ENCODE measurements around the gene ZNF358. TPM values are rescaled to one million over a fixed set of nuclear protein-coding genes. Genes with fewer than 3 reads are reported as not detected.

Gene ZNF358
- total RNA-seq, result 10 to 100 TPM; 30.4 to 42.8 (median 36.9) TPM

DNA sequence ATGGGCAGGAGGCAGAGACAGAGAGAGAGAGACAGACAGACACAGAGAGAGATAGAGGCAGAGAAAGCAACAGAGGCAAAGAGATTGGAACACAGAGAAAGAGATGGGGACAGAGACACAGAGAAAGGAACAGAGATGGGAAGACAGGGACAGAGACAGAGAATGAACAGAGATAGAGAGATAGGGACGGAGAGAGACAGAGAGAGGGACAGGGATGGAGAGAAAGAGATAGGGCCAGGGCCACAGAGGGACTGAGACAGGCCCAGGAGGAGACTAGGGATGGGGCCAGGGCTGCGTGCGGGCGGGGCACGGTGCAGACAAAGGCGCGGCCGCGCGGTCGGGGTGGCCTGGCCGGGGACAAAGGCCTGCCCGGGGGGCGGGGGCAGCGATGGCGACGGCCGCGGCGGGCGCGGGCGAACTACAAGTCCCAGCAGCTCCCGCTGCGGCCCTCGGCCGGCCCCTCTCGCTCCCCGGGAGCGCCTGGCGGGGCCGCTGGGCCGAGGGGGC, at the start of gene ZNF358:
TSS of gene ZNF358 (plus strand) at position 459 of the 507 bp plus-strand sequence. CDS start 3,140 bp downstream, outside the sequence.
- H3K4me3 ChIP-seq (ENCODE audit: low read depth, poor library complexity, severe bottlenecking), result peak within 1 kb of the TSS; percentile 38
- no peak for TF ChIP-seq POLR2A (IDR thresholded peaks at IDR 0.05)
- TF ChIP-seq, protein P1, sequence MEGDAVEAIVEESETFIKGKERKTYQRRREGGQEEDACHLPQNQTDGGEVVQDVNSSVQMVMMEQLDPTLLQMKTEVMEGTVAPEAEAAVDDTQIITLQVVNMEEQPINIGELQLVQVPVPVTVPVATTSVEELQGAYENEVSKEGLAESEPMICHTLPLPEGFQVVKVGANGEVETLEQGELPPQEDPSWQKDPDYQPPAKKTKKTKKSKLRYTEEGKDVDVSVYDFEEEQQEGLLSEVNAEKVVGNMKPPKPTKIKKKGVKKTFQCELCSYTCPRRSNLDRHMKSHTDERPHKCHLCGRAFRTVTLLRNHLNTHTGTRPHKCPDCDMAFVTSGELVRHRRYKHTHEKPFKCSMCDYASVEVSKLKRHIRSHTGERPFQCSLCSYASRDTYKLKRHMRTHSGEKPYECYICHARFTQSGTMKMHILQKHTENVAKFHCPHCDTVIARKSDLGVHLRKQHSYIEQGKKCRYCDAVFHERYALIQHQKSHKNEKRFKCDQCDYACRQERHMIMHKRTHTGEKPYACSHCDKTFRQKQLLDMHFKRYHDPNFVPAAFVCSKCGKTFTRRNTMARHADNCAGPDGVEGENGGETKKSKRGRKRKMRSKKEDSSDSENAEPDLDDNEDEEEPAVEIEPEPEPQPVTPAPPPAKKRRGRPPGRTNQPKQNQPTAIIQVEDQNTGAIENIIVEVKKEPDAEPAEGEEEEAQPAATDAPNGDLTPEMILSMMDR (IDR thresholded peaks at IDR 0.05), result no peak
- intact Hi-C loops (cut with DNase I; ENCODE audit: low total_unique reads), result no loop called here
- peak; percentile 42 to 93 for DNase-seq (ENCODE audit: low spot score in 2 of 2)
- 1 to 4% methylated on average over 22 to 23 of the region's 33 CpGs for WGBS, 2 donors

DNA sequence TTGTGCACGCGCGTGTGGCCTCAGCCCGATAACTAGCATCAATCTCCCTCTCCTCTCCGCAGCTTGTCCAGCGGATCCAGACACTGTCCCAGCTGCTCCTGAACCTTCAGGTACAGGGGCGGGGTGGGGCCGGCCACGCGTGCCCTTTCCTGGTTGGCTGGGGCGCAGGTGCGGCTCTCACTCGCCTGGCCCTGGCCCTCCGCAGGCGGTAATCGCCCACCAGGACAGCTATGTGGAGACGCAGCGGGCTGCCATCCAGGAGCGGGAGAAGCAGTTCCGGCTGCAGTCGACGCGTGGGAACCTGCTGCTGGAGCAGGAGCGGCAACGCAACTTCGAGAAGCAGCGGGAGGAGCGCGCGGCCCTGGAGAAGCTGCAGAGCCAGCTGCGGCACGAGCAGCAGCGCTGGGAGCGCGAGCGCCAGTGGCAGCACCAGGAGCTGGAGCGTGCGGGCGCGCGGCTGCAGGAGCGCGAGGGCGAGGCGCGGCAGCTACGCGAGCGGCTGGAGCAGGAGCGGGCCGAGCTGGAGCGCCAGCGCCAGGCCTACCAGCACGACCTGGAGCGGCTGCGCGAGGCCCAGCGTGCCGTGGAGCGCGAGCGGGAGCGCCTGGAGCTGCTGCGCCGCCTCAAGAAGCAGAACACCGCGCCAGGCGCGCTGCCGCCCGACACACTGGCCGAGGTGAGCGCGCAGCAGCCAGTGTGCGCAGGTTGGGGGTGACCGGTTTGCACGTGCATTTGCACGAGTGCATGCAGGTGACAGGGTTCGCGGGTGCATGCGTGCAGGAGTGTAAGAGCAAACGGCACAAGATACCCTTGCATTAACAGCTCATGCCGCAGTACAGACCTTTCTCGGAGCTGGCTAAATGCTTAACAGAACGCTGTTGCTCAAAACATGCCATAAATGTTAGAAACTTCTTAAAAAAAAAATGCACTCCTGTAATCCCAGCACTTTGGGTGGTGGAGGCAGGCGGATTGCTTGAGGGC, 48.6 kb upstream of the ZNF358 start:
- no peak overlapping the region for H3K4me3 ChIP-seq (ENCODE audit: low read depth, poor library complexity, severe bottlenecking)
- no peak for TF ChIP-seq POLR2A (IDR thresholded peaks at IDR 0.05)
- TF ChIP-seq, protein P1 (IDR thresholded peaks at IDR 0.05), result no peak
- DNase-seq (ENCODE audit: low spot score in 2 of 2), result no peak
- WGBS, 2 donors, result 96 to 97% methylated on average over 75 to 86 of the region's 86 CpGs
- intact Hi-C loops (cut with DNase I; ENCODE audit: low total_unique reads), result no loop called here

DNA sequence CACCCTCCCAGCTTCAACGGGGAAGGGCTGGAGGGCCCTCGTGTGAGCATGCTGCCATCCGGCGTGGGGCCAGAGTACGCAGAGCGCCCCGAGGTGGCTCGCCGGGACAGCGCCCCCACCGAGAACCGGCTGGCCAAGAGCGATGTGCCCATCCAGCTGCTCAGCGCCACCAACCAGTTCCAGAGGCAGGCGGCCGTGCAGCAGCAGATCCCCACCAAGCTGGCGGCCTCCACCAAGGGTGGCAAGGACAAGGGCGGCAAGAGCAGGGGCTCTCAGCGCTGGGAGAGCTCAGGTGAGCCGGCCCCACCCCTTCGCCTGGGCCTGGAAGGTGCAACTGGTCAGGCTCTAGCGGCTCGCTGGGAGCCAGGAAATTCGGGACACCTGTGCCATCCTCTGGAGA, 47.1 kb upstream of the ZNF358 start:
- no peak for TF ChIP-seq POLR2A (IDR thresholded peaks at IDR 0.05)
- TF ChIP-seq, protein P1 (IDR thresholded peaks at IDR 0.05), result no peak
- H3K4me3 ChIP-seq (ENCODE audit: low read depth, poor library complexity, severe bottlenecking), result no peak overlapping the region
- intact Hi-C loops (cut with DNase I; ENCODE audit: low total_unique reads), result no loop called here
- 91 to 95% methylated on average over 11 to 17 of the region's 24 CpGs for WGBS, 2 donors
- DNase-seq (ENCODE audit: low spot score in 2 of 2), result no peak

DNA sequence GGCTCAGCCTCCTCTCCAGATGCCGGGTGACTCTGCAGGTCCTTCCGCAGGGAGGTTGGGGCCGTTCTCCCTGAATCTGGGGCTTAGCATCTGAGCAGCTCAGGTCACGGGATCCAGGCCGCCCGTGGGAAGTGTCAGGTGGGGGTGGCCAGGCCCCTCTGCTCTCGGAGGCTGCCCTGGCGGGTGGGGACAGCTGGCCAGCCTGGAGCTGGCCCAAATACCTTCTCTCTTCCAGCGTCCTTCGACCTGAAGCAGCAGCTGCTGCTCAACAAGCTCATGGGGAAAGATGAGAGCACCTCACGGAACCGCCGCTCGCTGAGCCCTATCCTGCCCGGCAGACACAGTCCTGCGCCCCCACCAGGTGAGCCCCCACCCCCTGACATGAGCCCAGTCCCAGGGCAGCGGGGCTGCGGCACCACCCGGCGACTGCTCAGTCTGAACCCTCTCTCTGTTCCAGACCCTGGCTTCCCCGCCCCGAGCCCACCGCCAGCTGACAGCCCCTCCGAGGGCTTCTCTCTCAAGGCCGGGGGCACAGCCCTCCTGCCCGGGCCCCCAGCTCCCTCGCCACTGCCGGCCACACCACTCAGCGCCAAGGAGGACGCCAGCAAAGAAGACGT, 46.1 kb upstream of the ZNF358 start:
- 95% methylated on average over 25 to 31 of the region's 31 CpGs for WGBS, 2 donors
- H3K4me3 ChIP-seq (ENCODE audit: low read depth, poor library complexity, severe bottlenecking), result no peak overlapping the region
- no peak for TF ChIP-seq POLR2A (IDR thresholded peaks at IDR 0.05)
- TF ChIP-seq, protein P1 (IDR thresholded peaks at IDR 0.05), result no peak
- intact Hi-C loops (cut with DNase I; ENCODE audit: low total_unique reads), result no loop called here
- DNase-seq (ENCODE audit: low spot score in 2 of 2), result no peak

DNA sequence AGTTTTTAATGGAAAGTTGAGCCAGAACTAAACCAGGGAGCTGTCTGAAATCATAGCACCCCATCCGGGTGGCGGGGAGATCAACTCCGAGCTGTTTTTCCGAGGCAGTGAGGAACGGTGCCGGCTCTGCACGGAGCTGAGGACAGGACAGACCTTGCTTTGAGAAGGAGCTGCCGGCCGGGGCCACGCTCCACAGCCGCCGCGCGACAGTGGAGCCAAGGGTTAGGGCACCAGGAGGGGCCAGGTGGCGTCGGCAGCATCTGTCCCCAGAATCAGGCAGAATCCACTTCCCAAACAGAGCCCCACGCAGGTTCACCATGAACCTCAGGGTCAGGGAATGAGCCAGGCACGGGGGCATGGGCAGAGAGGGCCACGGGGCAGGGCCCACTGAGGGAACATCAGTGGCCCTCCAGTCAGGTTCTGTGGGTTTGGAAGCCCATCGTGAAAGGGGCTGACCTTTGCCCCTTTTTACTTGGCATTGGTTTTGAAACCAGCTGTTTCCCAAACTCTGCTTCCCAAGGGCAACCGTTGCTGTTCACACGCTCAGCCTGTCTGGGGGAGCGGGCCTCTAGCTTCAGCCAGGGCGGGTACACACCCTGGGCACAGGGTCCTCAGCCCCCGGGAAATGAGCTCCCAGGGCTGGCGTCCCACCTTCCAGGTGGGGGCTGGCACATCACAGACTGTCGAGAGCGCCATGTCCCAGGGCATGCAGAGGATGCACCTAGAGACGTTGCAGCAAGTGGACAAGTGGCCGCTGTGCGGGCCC, 45.2 kb upstream of the ZNF358 start:
- no peak for TF ChIP-seq POLR2A (IDR thresholded peaks at IDR 0.05)
- TF ChIP-seq, protein P1 (IDR thresholded peaks at IDR 0.05), result no peak
- intact Hi-C loops (cut with DNase I; ENCODE audit: low total_unique reads), result no loop called here
- no peak overlapping the region for H3K4me3 ChIP-seq (ENCODE audit: low read depth, poor library complexity, severe bottlenecking)
- 89% methylated on average over 30 to 31 of the region's 31 CpGs for WGBS, 2 donors
- no peak for DNase-seq (ENCODE audit: low spot score in 2 of 2)

Data from lower leg skin (tissue), 4 donors.